Pericardium fibroblast (primary cell): Measurements from ENCODE around the gene RASSF10. TPM values are rescaled to one million over a fixed set of nuclear protein-coding genes. Genes with fewer than 3 reads are reported as not detected.

Source experiments
- total RNA-seq: library from RNA; depleted of rRNA; stranded (reverse); fragments of >200 nt; gene quantifications from 2 replicates; pipeline ENCODE4 v1.2.3, GENCODE V29; 2015

The RASSF10 gene
- not detected in 2 replicates for total RNA-seq

DNA sequence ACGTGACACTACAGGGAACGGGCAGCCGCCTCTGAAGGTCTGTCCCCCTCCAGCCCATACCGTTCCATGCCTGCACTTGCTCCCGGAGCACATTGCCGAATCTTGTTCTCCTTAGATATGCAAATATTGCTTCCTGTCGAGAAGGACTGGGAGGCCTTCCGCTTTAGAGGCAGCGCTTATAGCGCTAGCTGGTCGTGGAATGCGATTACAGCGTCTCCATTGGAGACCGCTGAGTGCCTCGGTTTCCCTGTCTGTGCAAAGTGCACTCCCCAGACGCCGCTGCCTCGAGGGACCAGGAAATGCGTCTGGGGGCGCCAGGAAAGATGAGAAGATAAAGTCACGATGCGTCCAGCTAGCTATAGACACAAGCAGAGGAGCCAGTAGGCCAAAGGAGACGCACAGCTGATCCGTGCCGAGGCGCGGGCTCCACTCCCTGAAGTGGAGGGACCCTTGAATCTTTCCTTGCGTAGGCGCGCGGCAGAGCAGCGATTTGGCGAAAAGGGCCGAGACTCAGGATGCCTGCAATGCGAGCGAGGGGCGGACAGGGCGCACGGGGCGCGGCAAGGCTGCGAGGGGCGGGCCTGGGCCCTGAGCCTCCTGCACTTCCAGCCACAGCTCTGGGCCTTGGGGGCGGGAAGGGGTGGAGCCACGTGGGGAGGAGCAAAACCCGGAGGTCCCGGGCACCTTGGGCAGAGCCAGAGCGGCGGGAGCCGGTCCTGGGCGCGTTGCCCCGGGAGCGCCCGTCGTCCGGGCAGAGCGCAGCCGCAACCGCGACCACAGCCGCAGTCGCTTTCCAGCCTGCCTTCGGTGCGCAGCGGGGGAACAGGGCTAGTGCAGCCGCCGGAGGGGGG, at the start of gene RASSF10:
RASSF10 (plus strand) TSS at position 692 of the 851 bp plus-strand sequence. CDS start 261 bp downstream, outside the sequence.

